Keratinocyte (primary cell): ENCODE data around the gene ZNRF1.

Experiments used
- CTCF ChIP-seq, 3 experiments: IDR thresholded peaks in 1 of 3; conservative IDR thresholded peaks in 1 of 3; optimal IDR thresholded peaks in 1 of 3; 2 replicates in 2 of 3; 3 replicates in 1 of 3; pipeline versions ENCODE3 to v1.5.1; 2011; ENCODE audit warnings: low read length in 3 of 3, mild to moderate bottlenecking in 3 of 3, moderate library complexity in 2 of 3, control low read depth in 1 of 3, inconsistent platforms in 1 of 3; ENCODE audit not compliant: insufficient read depth in 2 of 3; ENCODE audit errors: extremely low read depth in 1 of 3
- EZH2 ChIP-seq: IDR thresholded peaks from one replicate; pipeline ENCODE4 v1.6.1; 2012; ENCODE audit warnings: inconsistent platforms, mild to moderate bottlenecking, low read length, moderate library complexity

- TF ChIP-seq CTCF (optimal IDR thresholded peaks at IDR 0.05 in 1 of 3, IDR thresholded peaks at IDR 0.05 in 1 of 3, conservative IDR thresholded peaks at IDR 0.05 in 1 of 3; ENCODE audit: extremely low read depth in 1 of 3, insufficient read depth in 2 of 3, low read length in 3 of 3) (no peak), EZH2 (no peak)
Measured at GRCh38 chr16:75072239-75072947, 73.6 kb downstream of the ZNRF1 start.
